ENCODE results near the gene HIPK2.

GRCh38 chr7:139769761-139770160 is 8.0 kb downstream of the HIPK2 start:
- no peak for TF ChIP-seq CTCF (IDR thresholded peaks at IDR 0.05)
- no peak for TF ChIP-seq POLR2A (IDR thresholded peaks at IDR 0.05)
- TF ChIP-seq POLR2AphosphoS5 (IDR thresholded peaks at IDR 0.05): no peak
- TF ChIP-seq EP300 (IDR thresholded peaks at IDR 0.05): no peak

All from stomach (tissue), 4 donors.